ENCODE data around the gene IBA57. TPM values are rescaled to one million over a fixed set of nuclear protein-coding genes. Genes with fewer than 3 reads are reported as not detected.
"Not testable (repeated sequence)": the region's sequence is repeated elsewhere in the genome, so short reads cannot be mapped to it uniquely, and the experiment has no call there.

IBA57 gene
- total RNA-seq, 2 experiments from 2014 or later = 9.1 to 9.9 TPM

DNA sequence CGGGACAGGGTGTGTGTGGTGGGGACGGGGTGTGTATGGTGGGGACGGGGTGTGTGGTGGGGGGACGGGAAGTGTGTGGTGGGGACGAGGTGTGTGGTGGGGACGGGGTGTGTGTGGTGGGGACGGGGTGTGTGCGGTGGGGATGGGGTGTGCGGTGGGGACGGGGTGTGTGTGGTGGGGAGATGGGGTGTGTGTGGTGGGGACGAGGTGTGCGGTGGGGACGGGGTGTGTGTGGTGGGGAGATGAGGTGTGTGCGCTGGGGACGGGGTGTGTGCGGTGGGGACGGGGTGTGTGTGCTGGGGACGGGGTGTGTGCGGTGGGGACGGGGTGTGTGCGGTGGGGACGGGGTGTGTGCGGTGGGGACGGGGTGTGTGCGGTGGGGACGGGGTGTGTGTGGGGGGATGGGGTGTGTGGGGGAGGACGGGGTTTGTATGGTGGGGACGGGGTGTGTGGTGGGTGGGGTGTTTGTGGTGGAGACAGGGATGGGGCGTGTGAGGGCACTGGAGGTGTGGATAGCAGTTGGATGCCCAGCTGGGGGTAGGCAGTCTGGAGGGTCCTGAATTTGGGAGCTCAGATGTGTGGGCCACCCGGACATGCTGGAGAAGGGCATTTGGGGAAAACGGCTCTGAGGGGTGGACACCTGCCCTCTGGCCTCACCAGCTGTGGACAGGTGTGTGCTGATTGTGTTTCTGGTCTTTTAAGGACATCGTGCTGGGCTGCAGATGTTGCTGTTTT lies 16.9 kb downstream of the IBA57 start:
- Histone ChIP-seq H3K27ac (ENCODE audit: low read depth, low read length, poor library complexity, severe bottlenecking) (no peak overlapping the region), H3K36me3 (ENCODE audit: insufficient read depth, low read length) (no peaks in the 10 kb centered on the region), H2AFZ (ENCODE audit: low read length) (no peak overlapping the region), H3K4me1 (ENCODE audit: insufficient read depth, low read length, poor library complexity, severe bottlenecking) (no peaks in the 10 kb centered on the region), H3K4me2 (ENCODE audit: low read length) (no peak overlapping the region), H3K4me3 (ENCODE audit: low read depth, low read length, poor library complexity, severe bottlenecking) (no peak overlapping the region), H3K9me2 (ENCODE audit: insufficient read depth, low read length) (no peaks in the 10 kb centered on the region), H4K20me1 (ENCODE audit: insufficient read depth, low read length) (no peaks in the 10 kb centered on the region), H3K9me3 (ENCODE audit: low read length) (no peaks in the 10 kb centered on the region), H3K79me2 (ENCODE audit: insufficient read depth, low read depth, low read length) (no peaks in the 10 kb centered on the region)
- CTCF ChIA-PET (ENCODE audit: unreplicated experiment) = no interaction called here
- no TSS peak for BruUV-seq (replicated peaks)
- POLR2A ChIA-PET = interaction anchor here (1.1 kb wide), 1 partner anchor 223 kb away, joined by 4 read pairs; no protein-coding TSS in a partner anchor
- intact Hi-C loops (cut with micrococcal nuclease; ENCODE audit: unreplicated experiment) = no loop called here
- no peak for DNase-seq (ENCODE audit: low spot score)
- TF ChIP-seq, protein P1, sequence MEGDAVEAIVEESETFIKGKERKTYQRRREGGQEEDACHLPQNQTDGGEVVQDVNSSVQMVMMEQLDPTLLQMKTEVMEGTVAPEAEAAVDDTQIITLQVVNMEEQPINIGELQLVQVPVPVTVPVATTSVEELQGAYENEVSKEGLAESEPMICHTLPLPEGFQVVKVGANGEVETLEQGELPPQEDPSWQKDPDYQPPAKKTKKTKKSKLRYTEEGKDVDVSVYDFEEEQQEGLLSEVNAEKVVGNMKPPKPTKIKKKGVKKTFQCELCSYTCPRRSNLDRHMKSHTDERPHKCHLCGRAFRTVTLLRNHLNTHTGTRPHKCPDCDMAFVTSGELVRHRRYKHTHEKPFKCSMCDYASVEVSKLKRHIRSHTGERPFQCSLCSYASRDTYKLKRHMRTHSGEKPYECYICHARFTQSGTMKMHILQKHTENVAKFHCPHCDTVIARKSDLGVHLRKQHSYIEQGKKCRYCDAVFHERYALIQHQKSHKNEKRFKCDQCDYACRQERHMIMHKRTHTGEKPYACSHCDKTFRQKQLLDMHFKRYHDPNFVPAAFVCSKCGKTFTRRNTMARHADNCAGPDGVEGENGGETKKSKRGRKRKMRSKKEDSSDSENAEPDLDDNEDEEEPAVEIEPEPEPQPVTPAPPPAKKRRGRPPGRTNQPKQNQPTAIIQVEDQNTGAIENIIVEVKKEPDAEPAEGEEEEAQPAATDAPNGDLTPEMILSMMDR (conservative IDR thresholded peaks at IDR 0.05; ENCODE audit: low read length) = no peak
- no peak for TF ChIP-seq EZH2phosphoT487 (IDR thresholded peaks at IDR 0.05; ENCODE audit: borderline replicate concordance, low read depth, low read length)

DNA sequence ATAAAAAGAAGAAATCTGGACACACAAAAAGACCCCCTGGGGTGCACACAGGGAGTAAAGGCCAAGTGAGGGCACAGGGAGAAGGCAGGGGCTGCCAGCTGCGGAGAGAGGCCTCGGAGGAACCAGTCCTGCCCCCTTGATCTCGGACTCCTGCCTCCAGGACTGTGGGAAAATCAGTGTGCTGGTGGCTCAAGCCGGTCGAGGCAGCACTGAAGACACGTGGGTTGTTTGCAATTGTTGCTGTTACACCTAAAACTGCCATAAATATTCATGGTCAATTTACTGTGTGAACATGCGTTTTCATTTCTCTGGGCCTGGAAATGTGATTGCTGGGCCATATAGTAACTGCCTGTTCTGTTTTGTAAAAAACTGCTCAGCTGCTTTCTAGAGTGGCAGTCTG lies 18.5 kb downstream of the IBA57 start:
- intact Hi-C loops (cut with micrococcal nuclease; ENCODE audit: unreplicated experiment) = no loop called here
- Histone ChIP-seq H3K27ac (ENCODE audit: low read depth, low read length, poor library complexity, severe bottlenecking) (no peak overlapping the region), H3K9me3 (ENCODE audit: low read length) (no peaks in the 10 kb centered on the region), H3K4me2 (ENCODE audit: low read length) (no peak overlapping the region), H3K79me2 (ENCODE audit: insufficient read depth, low read depth, low read length) (no peaks in the 10 kb centered on the region), H3K4me3 (ENCODE audit: low read depth, low read length, poor library complexity, severe bottlenecking) (no peak overlapping the region), H3K4me1 (ENCODE audit: insufficient read depth, low read length, poor library complexity, severe bottlenecking) (no peaks in the 10 kb centered on the region), H4K20me1 (ENCODE audit: insufficient read depth, low read length) (no peaks in the 10 kb centered on the region), H3K36me3 (ENCODE audit: insufficient read depth, low read length) (no peaks in the 10 kb centered on the region), H2AFZ (ENCODE audit: low read length) (no peak overlapping the region), H3K9me2 (ENCODE audit: insufficient read depth, low read length) (no peaks in the 10 kb centered on the region)
- ChIA-PET CTCF (ENCODE audit: unreplicated experiment) (no interaction called here), POLR2A (no interaction called here)
- BruUV-seq (replicated peaks) = no TSS peak
- DNase-seq (ENCODE audit: low spot score) = no peak
- TF ChIP-seq EZH2phosphoT487 (IDR thresholded peaks at IDR 0.05; ENCODE audit: borderline replicate concordance, low read depth, low read length) = no peak
- TF ChIP-seq, protein P1 (conservative IDR thresholded peaks at IDR 0.05; ENCODE audit: low read length) = no peak

DNA sequence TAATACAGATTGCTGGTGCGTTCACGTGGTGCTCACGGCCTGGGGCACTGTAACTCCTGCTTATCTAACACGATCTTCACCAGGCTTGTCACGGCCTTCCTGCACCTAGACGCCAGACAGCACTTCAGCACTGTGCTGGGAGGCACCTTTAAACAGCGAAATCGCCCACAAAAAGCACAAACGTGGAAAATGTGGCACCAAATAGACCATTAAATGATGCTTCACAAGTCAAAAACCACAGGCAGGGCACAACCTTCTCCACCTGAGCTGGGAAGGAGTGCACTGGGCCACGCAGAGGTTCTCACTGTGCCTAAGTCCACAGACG lies 20.0 kb downstream of the IBA57 start:
- H3K27ac ChIP-seq (ENCODE audit: low read depth, low read length, poor library complexity, severe bottlenecking) = no peak overlapping the region
- no peak overlapping the region for H3K4me3 ChIP-seq (ENCODE audit: low read depth, low read length, poor library complexity, severe bottlenecking)
- no peak overlapping the region for H2AFZ ChIP-seq (ENCODE audit: low read length)
- intact Hi-C loops (cut with micrococcal nuclease; ENCODE audit: unreplicated experiment) = no loop called here
- H3K9me3 ChIP-seq (ENCODE audit: low read length) = no peaks in the 10 kb centered on the region
- no peak for TF ChIP-seq EZH2phosphoT487 (IDR thresholded peaks at IDR 0.05; ENCODE audit: borderline replicate concordance, low read depth, low read length)
- TF ChIP-seq, protein P1 (conservative IDR thresholded peaks at IDR 0.05; ENCODE audit: low read length) = no peak
- CTCF ChIA-PET (ENCODE audit: unreplicated experiment) = no interaction called here
- POLR2A ChIA-PET = no interaction called here
- H3K36me3 ChIP-seq (ENCODE audit: insufficient read depth, low read length) = no peaks in the 10 kb centered on the region
- no peak overlapping the region for H3K4me2 ChIP-seq (ENCODE audit: low read length)
- H3K9me2 ChIP-seq (ENCODE audit: insufficient read depth, low read length) = no peaks in the 10 kb centered on the region
- no peaks in the 10 kb centered on the region for H4K20me1 ChIP-seq (ENCODE audit: insufficient read depth, low read length)
- no peaks in the 10 kb centered on the region for H3K4me1 ChIP-seq (ENCODE audit: insufficient read depth, low read length, poor library complexity, severe bottlenecking)
- H3K79me2 ChIP-seq (ENCODE audit: insufficient read depth, low read depth, low read length) = no peaks in the 10 kb centered on the region
- DNase-seq (ENCODE audit: low spot score) = no peak
- BruUV-seq (replicated peaks) = no TSS peak

DNA sequence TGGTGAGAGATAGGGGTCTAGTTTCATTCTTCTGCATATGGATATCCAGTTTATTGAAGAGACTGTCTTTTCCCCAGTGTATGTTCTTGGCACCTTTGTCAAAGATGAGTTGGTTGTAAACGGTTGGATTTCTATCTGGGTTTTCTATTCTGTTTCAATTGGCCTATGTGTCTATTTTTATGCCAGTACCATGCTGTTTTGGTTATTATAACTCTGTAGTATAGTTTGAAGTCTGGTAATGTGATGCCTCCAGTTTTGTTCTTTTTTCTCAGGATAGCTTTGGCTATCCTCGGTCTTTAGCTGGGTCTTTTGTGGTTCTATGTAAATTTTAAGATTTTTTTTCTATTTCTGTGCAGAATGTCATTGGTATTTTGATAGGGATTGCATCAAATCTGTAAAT lies 22.6 kb downstream of the IBA57 start:
- intact Hi-C loops (cut with micrococcal nuclease; ENCODE audit: unreplicated experiment); H3K9me3 ChIP-seq (ENCODE audit: low read length); BruUV-seq (replicated peaks); H3K79me2 ChIP-seq (ENCODE audit: insufficient read depth, low read depth, low read length); CTCF ChIA-PET (ENCODE audit: unreplicated experiment); H3K9me2 ChIP-seq (ENCODE audit: insufficient read depth, low read length); H3K27ac ChIP-seq (ENCODE audit: low read depth, low read length, poor library complexity, severe bottlenecking); H3K4me3 ChIP-seq (ENCODE audit: low read depth, low read length, poor library complexity, severe bottlenecking); H4K20me1 ChIP-seq (ENCODE audit: insufficient read depth, low read length); DNase-seq (ENCODE audit: low spot score); H3K4me1 ChIP-seq (ENCODE audit: insufficient read depth, low read length, poor library complexity, severe bottlenecking); H2AFZ ChIP-seq (ENCODE audit: low read length); H3K36me3 ChIP-seq (ENCODE audit: insufficient read depth, low read length); H3K4me2 ChIP-seq (ENCODE audit: low read length): not testable (repeated sequence)
- POLR2A ChIA-PET = interaction anchor here (0.6 to 1.3 kb wide), 3 partner anchors 66 to 328 kb away, joined by 3 to 4 read pairs (median 4); no protein-coding TSS in a partner anchor
